CD4-positive, alpha-beta T cell treated with Interleukin-15 for 4 hours (primary cell): ENCODE data around the gene RIT1.

Experiments used
- DNase-seq: peaks from one replicate; pipeline ENCODE4 v3.0.0-alpha.2; 2020; ENCODE audit warnings: low spot score

Gene RIT1

GRCh38 chr1:155892796-155893195, 18.4 kb downstream of the RIT1 start:
- DNase-seq = no peak

- DNase-seq = no peak
Measured at GRCh38 chr1:155890251-155890650, 20.9 kb downstream of the RIT1 start.

GRCh38 chr1:155889566-155889965, 21.6 kb downstream of the RIT1 start:
- no peak for DNase-seq

- DNase-seq = no peak
Measured at GRCh38 chr1:155888481-155888880, 22.7 kb downstream of the RIT1 start.

GRCh38 chr1:155884982-155885381, 26.2 kb downstream of the RIT1 start:
- no peak for DNase-seq

- no peak for DNase-seq
Measured at GRCh38 chr1:155884031-155884960, 26.9 kb downstream of the RIT1 start.

- DNase-seq = no peak
Measured at GRCh38 chr1:155882766-155883165, 28.4 kb downstream of the RIT1 start.

GRCh38 chr1:155882235-155882634, 28.9 kb downstream of the RIT1 start:
- no peak for DNase-seq

GRCh38 chr1:155880950-155881349, 30.2 kb downstream of the RIT1 start:
- DNase-seq = no peak

GRCh38 chr1:155880251-155880650, 30.9 kb downstream of the RIT1 start:
- DNase-seq = no peak

- DNase-seq = no peak
Measured at GRCh38 chr1:155877945-155878344, 33.2 kb downstream of the RIT1 start.

GRCh38 chr1:155873860-155874259, 37.3 kb downstream of the RIT1 start:
- DNase-seq = no peak

- no peak for DNase-seq
Measured at GRCh38 chr1:155872527-155872926, 38.6 kb downstream of the RIT1 start.

- DNase-seq = no peak
Measured at GRCh38 chr1:155871390-155871789, 39.8 kb downstream of the RIT1 start.

- DNase-seq = no peak
Measured at GRCh38 chr1:155867766-155868165, 43.4 kb downstream of the RIT1 start.

- DNase-seq = no peak
Measured at GRCh38 chr1:155864393-155864792, 46.8 kb downstream of the RIT1 start.

- DNase-seq = no peak
Measured at GRCh38 chr1:155861896-155862295, 49.3 kb downstream of the RIT1 start.

- DNase-seq = no peak
Measured at GRCh38 chr1:155860970-155861510, 50.1 kb downstream of the RIT1 start.

- DNase-seq = peak; percentile 77
Measured at GRCh38 chr1:155859881-155860871, 51.0 kb downstream of the RIT1 start.

- peak; percentile 94 for DNase-seq
Measured at GRCh38 chr1:155859234-155859829, 51.8 kb downstream of the RIT1 start, which contains the start of gene SYT11. SYT11 (plus strand) TSS chr1:155859567; CDS start chr1:155859762, 195 bp downstream.

GRCh38 chr1:155858800-155859233, 52.3 kb downstream of the RIT1 start:
- DNase-seq = no peak
